Hematopoietic multipotent progenitor cell treated with erythropoietin and hydrocortisone succinate and interleukin-3 and kit ligand, for 17 days (in vitro differentiated cells): Measurements from ENCODE around the gene RCAN3.

Experiments used
- DNase-seq: peaks from one replicate; pipeline ENCODE4 v3.0.0-alpha.2; 2015; ENCODE audit warnings: low spot score

Gene RCAN3

GRCh38 chr1:24580756-24581155 is 78.1 kb downstream of the RCAN3 start:
- DNase-seq, result no peak

DNA sequence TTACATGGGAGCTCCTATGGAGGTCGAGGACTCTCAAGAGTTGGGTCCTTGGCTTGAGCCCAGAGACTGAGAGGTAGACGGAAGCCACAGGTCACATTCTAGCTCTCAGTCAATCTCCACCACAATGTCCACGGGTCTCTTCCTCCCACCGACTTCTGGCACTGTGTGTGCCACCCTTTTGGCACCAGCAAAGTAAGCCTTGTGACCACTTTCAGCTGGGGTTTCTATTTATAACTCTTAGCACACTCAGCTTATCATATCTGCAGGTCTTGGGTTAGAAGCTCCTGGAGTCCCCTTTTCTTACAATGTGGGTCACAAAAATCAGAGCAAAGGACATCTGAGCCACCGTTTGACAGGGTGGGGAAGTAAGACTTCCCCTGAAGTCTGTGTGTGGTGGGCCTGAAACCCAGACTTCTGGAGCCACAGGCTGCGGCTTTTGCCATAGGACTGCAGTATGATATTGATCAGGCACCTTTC is 81.6 kb downstream of the RCAN3 start:
- no peak for DNase-seq

DNA sequence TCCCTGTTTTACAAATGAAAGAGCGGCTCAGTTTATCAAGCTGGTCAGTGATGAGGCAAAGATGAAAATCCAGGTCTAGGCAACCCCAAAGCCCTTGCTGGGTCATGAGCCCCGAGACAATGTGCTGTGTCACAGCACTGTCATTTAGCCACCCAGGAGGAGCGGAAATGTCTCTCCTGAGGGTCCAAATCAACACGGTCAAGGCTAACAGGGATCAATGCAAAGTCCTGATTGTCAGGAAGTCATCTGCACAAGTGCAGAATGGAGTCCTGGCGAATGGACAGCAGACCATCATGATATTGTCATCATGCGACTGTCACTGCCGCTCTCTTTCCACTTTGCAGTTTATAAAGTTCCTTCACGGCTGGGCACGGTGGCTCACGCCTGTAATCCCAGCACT is 83.5 kb downstream of the RCAN3 start:
- DNase-seq, result no peak

DNA sequence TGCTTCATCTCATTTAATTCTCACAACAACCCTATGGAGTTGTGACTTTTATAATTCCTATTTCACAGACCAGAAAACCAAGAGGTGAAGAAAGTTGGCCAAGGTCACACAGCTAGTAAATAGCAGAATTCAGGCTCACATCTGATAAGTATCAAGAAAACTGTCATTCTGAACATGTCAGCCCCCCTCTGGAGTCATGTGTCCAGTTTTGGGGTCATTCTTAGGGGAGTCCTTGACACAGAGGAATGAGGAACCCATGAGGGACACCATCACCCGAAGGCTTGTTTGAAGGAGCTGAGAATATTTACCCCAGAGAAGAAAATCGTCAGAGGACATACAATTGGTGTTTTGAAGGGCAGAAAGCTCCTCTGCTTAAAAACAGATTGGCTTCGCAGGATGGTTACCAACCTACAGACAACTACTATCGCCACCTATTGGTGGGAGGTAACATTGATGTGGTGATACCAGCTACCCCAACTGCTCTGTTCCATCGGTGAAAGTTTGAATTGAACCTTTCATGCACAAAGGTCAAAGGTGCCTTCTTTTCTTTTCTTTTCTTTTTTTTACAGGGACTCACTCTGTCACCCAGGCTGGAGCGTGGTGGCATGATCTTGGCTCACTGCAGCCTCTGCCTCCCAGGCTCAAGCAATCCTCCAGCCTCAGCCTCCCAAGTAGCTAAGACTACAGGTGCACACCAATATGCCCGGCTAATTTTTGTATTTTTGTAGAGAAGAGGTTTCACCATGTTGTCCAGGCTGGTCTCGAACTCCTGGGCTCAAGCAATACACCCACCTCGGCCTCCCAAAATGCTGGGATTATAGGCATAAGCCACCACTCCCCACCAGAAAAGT is 84.6 kb downstream of the RCAN3 start:
- peak; percentile 34 for DNase-seq

GRCh38 chr1:24588573-24588972 is 85.9 kb downstream of the RCAN3 start:
- DNase-seq, result no peak

DNA sequence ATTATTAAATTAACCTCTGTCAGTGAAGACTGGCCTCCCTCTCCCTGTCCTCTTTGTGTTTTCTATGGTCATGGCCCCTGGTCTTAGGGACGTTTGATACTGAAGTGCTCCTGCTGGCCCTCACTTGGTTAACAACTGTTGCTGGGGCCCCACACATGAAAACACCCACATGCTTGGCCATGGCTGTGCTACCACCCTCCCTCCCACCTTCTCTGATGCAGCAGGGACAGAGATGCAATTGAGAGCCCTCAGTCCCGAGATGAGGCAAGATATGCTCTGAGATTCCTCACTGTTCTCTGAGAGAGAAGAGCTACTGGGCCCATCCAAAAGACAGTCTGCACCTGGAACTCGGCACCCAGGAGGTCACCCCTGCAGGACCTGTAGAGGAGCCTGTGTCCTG is 86.6 kb downstream of the RCAN3 start:
- DNase-seq, result no peak
